H1 (cell line): ENCODE data around the gene MRPL45. TPM values are rescaled to one million over a fixed set of nuclear protein-coding genes. Genes with fewer than 3 reads are reported as not detected.

Source experiments
- CTCF ChIA-PET: fragments of 300-600 bp; sonication (Branson Sonifier 250); formaldehyde crosslinking; loops from one replicate; lab custom pipeline; 2021; ENCODE audit not compliant: partially characterized antibody; lab: Charles Lee
- POLR2A ChIA-PET: fragments of 300-600 bp; sonication (Branson Sonifier 250); formaldehyde crosslinking; loops from one replicate; lab custom pipeline; 2021; ENCODE audit warnings: inconsistent platforms; ENCODE audit not compliant: partially characterized antibody; lab: Charles Lee
- DNase-seq, 2 experiments: peaks; one replicate each; pipeline versions ENCODE4 v3.0.0 to v3.0.0-alpha.2; 2010 to 2022; ENCODE audit warnings: low spot score in 2 of 2, low read depth in 1 of 2, mixed read lengths in 1 of 2
- FAIRE-seq: peaks from 2 replicates; lab custom pipeline; 2011; peaks lifted over from hg19 to GRCh38; lab: Jason Lieb, UNC
- H2AFZ ChIP-seq: 2 replicates; pipeline ENCODE4 v1.8.1; 2012; ENCODE audit warnings: low read length, inconsistent platforms
- H2AK5ac ChIP-seq: 2 replicates; pipeline ENCODE4 v1.6.1; 2013; ENCODE audit warnings: low read depth, low read length
- H2BK120ac ChIP-seq: replicated peaks from 2 replicates; pipeline ENCODE3; 2013; ENCODE audit warnings: low read depth, low read length, inconsistent platforms
- H2BK12ac ChIP-seq: 2 replicates; pipeline ENCODE4 v1.6.1; 2013; ENCODE audit warnings: low read depth, low read length
- H2BK15ac ChIP-seq: 2 replicates; pipeline ENCODE4 v1.6.1; 2013; ENCODE audit warnings: low read length
- H2BK20ac ChIP-seq: 2 replicates; pipeline ENCODE4 v1.6.1; 2013; ENCODE audit warnings: low read length
- H2BK5ac ChIP-seq: 2 replicates; pipeline ENCODE4 v1.6.1; 2013; ENCODE audit warnings: low read depth, low read length
- H3K14ac ChIP-seq: 2 replicates; pipeline ENCODE4 v1.6.1; 2013; ENCODE audit warnings: inconsistent platforms; ENCODE audit not compliant: insufficient read length
- H3K18ac ChIP-seq: 2 replicates; pipeline ENCODE4 v1.6.1; 2013; ENCODE audit warnings: low read length; ENCODE audit errors: extremely low read depth
- H3K23ac ChIP-seq: 2 replicates; pipeline ENCODE4 v1.6.1; 2013; ENCODE audit warnings: inconsistent platforms; ENCODE audit not compliant: insufficient read length
- H3K23me2 ChIP-seq: 2 replicates; pipeline ENCODE4 v1.6.1; 2013; ENCODE audit warnings: low read depth, low read length
- H3K27ac ChIP-seq: 2 replicates; pipeline ENCODE4 v1.6.1; 2011; ENCODE audit warnings: low read depth, low read length, inconsistent platforms
- H3K27me3 ChIP-seq, 4 experiments: replicated peaks in 1 of 4; 1 replicate in 1 of 4; 2 replicates in 3 of 4; pipeline versions ENCODE4 v1.6.1 to v1.8.1; 2011 to 2013; ENCODE audit warnings: low read length in 3 of 4, mild to moderate bottlenecking in 3 of 4, inconsistent platforms in 2 of 4, mixed read lengths in 2 of 4, moderate library complexity in 1 of 4; ENCODE audit not compliant: control insufficient read depth in 3 of 4, insufficient read depth in 3 of 4; ENCODE audit errors: extremely low read depth in 1 of 4
- H3K36me3 ChIP-seq, 4 experiments: 2 replicates each; pipeline versions ENCODE4 v1.6.1 to v1.8.1; 2011 to 2013; ENCODE audit warnings: mild to moderate bottlenecking in 4 of 4, low read length in 3 of 4, moderate library complexity in 2 of 4, control low read depth in 1 of 4, inconsistent platforms in 1 of 4; ENCODE audit not compliant: insufficient read depth in 4 of 4, control insufficient read depth in 2 of 4
- H3K4ac ChIP-seq: replicated peaks from 2 replicates; pipeline ENCODE3; 2013; ENCODE audit warnings: low read length, low read depth, mixed read lengths, inconsistent platforms; ENCODE audit not compliant: insufficient read length
- H3K4me1 ChIP-seq, 4 experiments: replicated peaks in 1 of 4; 1 replicate in 1 of 4; 2 replicates in 3 of 4; pipeline versions ENCODE4 v1.6.1 to v1.8.1; 2011 to 2013; ENCODE audit warnings: low read length in 3 of 4, inconsistent platforms in 2 of 4, mixed read lengths in 1 of 4; ENCODE audit not compliant: insufficient read depth in 4 of 4, control insufficient read depth in 3 of 4
- H3K4me2 ChIP-seq, 2 experiments: 2 replicates each; pipeline versions ENCODE4 v1.6.1 to v1.8.1; 2011 to 2013; ENCODE audit warnings: low read depth in 2 of 2, low read length in 2 of 2, control low read depth in 1 of 2, inconsistent platforms in 1 of 2, mild to moderate bottlenecking in 1 of 2; ENCODE audit not compliant: insufficient read depth in 1 of 2
- H3K4me3 ChIP-seq, 4 experiments: fragments of 200-600, 300-600 bp in 1 of 4; sonication (generic), shearing (Covaris generic), sonication (Bioruptor Twin) in 1 of 4; 2 replicates each; pipeline versions ENCODE4 v1.5.1 to v1.8.1; 2011 to 2016; ENCODE audit warnings: low read length in 4 of 4, low read depth in 3 of 4, control low read depth in 2 of 4, inconsistent platforms in 2 of 4, mild to moderate bottlenecking in 2 of 4, mixed read lengths in 1 of 4, moderate library complexity in 1 of 4; ENCODE audit not compliant: insufficient read depth in 2 of 4; ENCODE audit errors: extremely low read depth in 1 of 4
- H3K56ac ChIP-seq: replicated peaks from 2 replicates; pipeline ENCODE3; 2013; ENCODE audit warnings: low read depth, mild to moderate bottlenecking, mixed read lengths, low read length, inconsistent platforms; ENCODE audit not compliant: insufficient read length
- H3K79me1 ChIP-seq: 2 replicates; pipeline ENCODE4 v1.6.1; 2013; ENCODE audit warnings: low read depth, low read length, control low read depth
- H3K79me2 ChIP-seq, 2 experiments: 2 replicates each; pipeline versions ENCODE4 v1.6.1 to v1.8.1; 2012 to 2013; ENCODE audit warnings: low read length in 2 of 2, mild to moderate bottlenecking in 2 of 2, inconsistent platforms in 1 of 2; ENCODE audit not compliant: insufficient read depth in 2 of 2, control insufficient read depth in 1 of 2
- H3K9ac ChIP-seq, 4 experiments: replicated peaks in 1 of 4; 1 replicate in 1 of 4; 2 replicates in 3 of 4; pipeline versions ENCODE4 v1.6.1 to v1.8.1; 2011 to 2013; ENCODE audit warnings: low read depth in 3 of 4, low read length in 3 of 4, control low read depth in 2 of 4, mild to moderate bottlenecking in 2 of 4, moderate library complexity in 2 of 4, inconsistent platforms in 1 of 4; ENCODE audit errors: extremely low read depth in 1 of 4
- H3K9me3 ChIP-seq, 2 experiments: 2 replicates each; pipeline versions ENCODE4 v1.6.1 to v1.8.1; 2012 to 2013; ENCODE audit warnings: mild to moderate bottlenecking in 2 of 2, moderate library complexity in 2 of 2, control low read depth in 1 of 2, inconsistent platforms in 1 of 2, low read depth in 1 of 2, low read length in 1 of 2, mixed read lengths in 1 of 2; ENCODE audit not compliant: insufficient read depth in 2 of 2
- H4K20me1 ChIP-seq, 2 experiments: replicated peaks in 1 of 2; 2 replicates each; pipeline versions ENCODE3 to v1.8.1; 2011 to 2013; ENCODE audit warnings: inconsistent platforms in 2 of 2, low read length in 2 of 2, mild to moderate bottlenecking in 1 of 2; ENCODE audit not compliant: insufficient read depth in 2 of 2, control insufficient read depth in 1 of 2
- H4K5ac ChIP-seq: 2 replicates; pipeline ENCODE4 v1.6.1; 2013; ENCODE audit warnings: low read length, low read depth, mixed read lengths, inconsistent platforms; ENCODE audit not compliant: insufficient read length
- H4K8ac ChIP-seq: 2 replicates; pipeline ENCODE4 v1.8.0; 2013; ENCODE audit warnings: mild to moderate bottlenecking, moderate library complexity, low read length, inconsistent platforms; ENCODE audit not compliant: insufficient read depth; ENCODE audit errors: extremely low read depth
- H4K91ac ChIP-seq: replicated peaks from 2 replicates; pipeline ENCODE3; 2013; ENCODE audit warnings: low read length, mixed read lengths, inconsistent platforms; ENCODE audit not compliant: insufficient read length
- ASH2L ChIP-seq: fragments of 200-600, 300-600 bp; sonication (generic); IDR thresholded peaks from one replicate; pipeline ENCODE4 v1.7.1; 2017; ENCODE audit warnings: low read length
- BACH1 ChIP-seq: IDR thresholded peaks from 2 replicates; pipeline ENCODE4 v1.6.1; 2012; ENCODE audit warnings: low read length, improper control_type of control experiment
- BCL11A ChIP-seq, 2 experiments: IDR thresholded peaks; one replicate each; pipeline ENCODE4 v1.6.1; 2011; ENCODE audit warnings: low read depth in 2 of 2, low read length in 2 of 2, mild to moderate bottlenecking in 2 of 2
- HDAC2 ChIP-seq, 2 experiments: fragments of 300-600 bp in 1 of 2; sonication (generic) in 1 of 2; IDR thresholded peaks; 2 replicates each; pipeline ENCODE4 v1.6.1; 2011 to 2012; ENCODE audit warnings: low read depth in 2 of 2, low read length in 2 of 2, mild to moderate bottlenecking in 2 of 2, moderate library complexity in 2 of 2, borderline replicate concordance in 1 of 2, inconsistent platforms in 1 of 2
- KDM1A ChIP-seq: fragments of 200-600, 300-600 bp; sonication (generic); IDR thresholded peaks from 2 replicates; pipeline ENCODE4 v1.7.1; 2016; ENCODE audit warnings: mild to moderate bottlenecking, low read length, borderline replicate concordance
- MAX ChIP-seq: IDR thresholded peaks from 2 replicates; pipeline ENCODE4 v1.6.1; 2012; ENCODE audit warnings: inconsistent platforms
- PHF8 ChIP-seq: fragments of 200-600 bp; sonication (generic); conservative IDR thresholded peaks from 2 replicates; pipeline ENCODE4 v1.7.1; 2012; ENCODE audit warnings: low read depth, mild to moderate bottlenecking, inconsistent platforms, low read length, moderate library complexity
- POU5F1 ChIP-seq: IDR thresholded peaks from 2 replicates; pipeline ENCODE4 v1.6.1; 2011; ENCODE audit warnings: low read depth, mild to moderate bottlenecking, low read length, moderate library complexity
- TAF1 ChIP-seq: IDR thresholded peaks from 2 replicates; pipeline ENCODE4 v1.6.1; 2011; ENCODE audit warnings: mild to moderate bottlenecking, low read depth, low read length
- WGBS, 2 experiments: shearing (Covaris generic) in 1 of 2; methylation state at CpG; one replicate each; pipeline versions ENCODE4 v1.1.6 to v1.1.7; 2013 to 2015; ENCODE audit warnings: low lambda C conversion rate in 2 of 2, mixed read lengths in 2 of 2, inconsistent platforms in 1 of 2, low coverage in 1 of 2, missing lambda C conversion rate in 1 of 2; ENCODE audit not compliant: insufficient replicate concordance in 2 of 2, insufficient coverage in 1 of 2, insufficient read length in 1 of 2; ENCODE audit errors: extremely low coverage in 1 of 2, missing lambda C conversion rate in 1 of 2; 5-methylcytosine and 5-hydroxymethylcytosine counted together
- polyA plus RNA-seq, 7 experiments: library from polyadenylated mRNA; depleted of rRNA in 3 of 7; stranded (reverse) in 5 of 7; unstranded in 2 of 7; fragments of >200 nt in 5 of 7; fragments of 200-250 nt in 2 of 7; gene quantifications; 1 replicate in 5 of 7; 2 replicates in 1 of 7; 4 replicates in 1 of 7; pipeline versions ENCODE4 v1.2.1 to v1.2.3, GENCODE V29; 2011 to 2013; ENCODE audit warnings: missing spikeins in 2 of 7, mixed read lengths in 2 of 7
- total RNA-seq: library from RNA; stranded (reverse); fragmentation: NEBNext Ultra II Directional; extraction: Animal tissue kit (Norgen Biotek cat#: 25700); gene quantifications from 2 replicates; pipeline ENCODE4 v1.2.1, GENCODE V29; 2021

Gene MRPL45
- total and polyA plus RNA-seq, 2 of the 8 experiments (the other 6 are each of a cell fraction or from before 2014, with no cell fraction given), result 65.6 to 71.7 TPM

- Histone ChIP-seq H3K79me1 (peaks cover 6% of the 10 kb centered on the region; the same call in 1 of the 2 replicates), H3K9me3 (no peaks in the 10 kb centered on the region), H3K79me2 (peaks cover 0 to 35% of the 10 kb centered on the region in 2 experiments; a peak in 3 of 4 replicates), H4K91ac (peak within 1 kb of the TSS; percentile 1), H4K8ac (peak within 1 kb of the TSS; percentile 95), H2BK15ac (0 out of 2 replicates have a peak within 1 kb of the TSS, but pooled peaks have one; percentile 75), H3K23me2 (peaks cover 13% of the 10 kb centered on the region), H3K4ac (no peak within 1 kb of the TSS), H3K18ac (peak within 1 kb of the TSS; percentile 74), H2AFZ (no peak within 1 kb of the TSS), H3K14ac (no peak within 1 kb of the TSS), H4K20me1 (peaks cover 8 to 15% of the 10 kb centered on the region in 2 experiments), H2BK120ac (no peak within 1 kb of the TSS), H3K23ac (no peak within 1 kb of the TSS), H3K4me3 (peak within 1 kb of the TSS; percentile 67 to 87 (median 74)), H3K36me3 (no peaks in the 10 kb centered on the region), H3K27me3 (no peaks in the 10 kb centered on the region; a peak in 1 of 7 replicates), H2BK5ac (peak within 1 kb of the TSS; percentile 68), H3K4me1 (peaks cover 0 to 13% (median 4%) of the 10 kb centered on the region in 4 experiments; a peak in 5 of 7 replicates), H2BK20ac (peak within 1 kb of the TSS; percentile 82; the same call in 1 of the 2 replicates), H3K9ac (peak within 1 kb of the TSS; percentile 29 to 89 (median 48); a peak in 5 of 7 replicates), H2BK12ac (peak within 1 kb of the TSS; percentile 69; the same call in 1 of the 2 replicates), H3K27ac (peak within 1 kb of the TSS; percentile 9; the same call in 1 of the 2 replicates), H4K5ac (peak within 1 kb of the TSS; percentile 37), H3K56ac (no peak within 1 kb of the TSS), H2AK5ac (no peak within 1 kb of the TSS), H3K4me2 (peak within 1 kb of the TSS; percentile 73 to 95)
- DNase-seq (peak; percentile 36 to 95), FAIRE-seq (no peak)
- WGBS, 2 experiments, result 34% methylated on average over 20 of the region's 84 CpGs; no CpG with 5 or more reads in 1 of the 2 experiments
- POLR2A ChIA-PET, result interaction anchor here (1.0 to 8.9 kb wide), 9 partner anchors 9 to 159 kb away, joined by 3 to 70 read pairs (median 4); no protein-coding TSS in a partner anchor
- CTCF ChIA-PET, result interaction anchor here (0.8 to 25.7 kb wide), 11 partner anchors 8 to 250 kb away, joined by 3 to 400 read pairs (median 4); partner anchors contain the start of genes ARHGAP23 and GPR179
- TF ChIP-seq MAX (peak; percentile 29; the same call in 1 of the 2 replicates), ASH2L (peak; percentile 24), POU5F1 (no peak), BCL11A (IDR thresholded peaks at IDR 0.05; ENCODE audit: low read depth in 2 of 2, low read length in 2 of 2) (no peak), BACH1 (peak; percentile 84), PHF8 (peak; percentile 32; the same call in 1 of the 2 replicates), TAF1 (0 out of 2 replicates have a peak, but pooled peaks have one; percentile 38), HDAC2 (IDR thresholded peaks at IDR 0.05; ENCODE audit: borderline replicate concordance in 1 of 2, low read depth in 2 of 2, low read length in 2 of 2) (peak; percentile 45 to 54; a peak in 2 of 4 replicates), KDM1A (peak; percentile 94; the same call in 1 of the 2 replicates)
Observed at GRCh38 chr17:38351412-38352222, 54.6 kb downstream of the MRPL45 start, which contains the start of gene SOCS7. TSS of gene SOCS7 (plus strand) at chr17:38351844. CDS start at chr17:38352053, 209 bp downstream.
